Mesenteric fat pad (tissue), 1 donor: Measurements from ENCODE around the gene ACRBP. TPM values are rescaled to one million over a fixed set of nuclear protein-coding genes. Genes with fewer than 3 reads are reported as not detected.

Experiments used
- total RNA-seq: library from RNA; stranded (reverse); fragmentation: NEBNext Ultra II Directional; extraction: Animal tissue kit (Norgen Biotek cat#: 25700); gene quantifications from one replicate; pipeline ENCODE4 v1.2.1, GENCODE V29; 2021
- donor health status: DM: yes; HTN: yes; CAD: no.

Gene ACRBP
- total RNA-seq, 1 donor from 2014 or later = 2.5 TPM

Other genes starting within 250 kb of the ACRBP start
- gene CD27, start 202.5 kb downstream of the ACRBP start, total RNA-seq = not detected
- gene TAPBPL, start 195.4 kb downstream of the ACRBP start, total RNA-seq = 13.0 TPM
- gene VAMP1, start 176.8 kb downstream of the ACRBP start, total RNA-seq = 5.8 TPM
- gene MRPL51, start 154.2 kb downstream of the ACRBP start, total RNA-seq = 116 TPM
- gene NCAPD2, start 153.3 kb downstream of the ACRBP start, total RNA-seq = 12.8 TPM
- gene GAPDH, start 112.9 kb downstream of the ACRBP start, total RNA-seq = 1,402 TPM
- gene IFFO1, start 91.4 kb downstream of the ACRBP start, total RNA-seq = 22.5 TPM
- gene NOP2, start 79.1 kb downstream of the ACRBP start, total RNA-seq = 56.0 TPM
- 218 TPM for gene CHD4, start 40.1 kb downstream of the ACRBP start, total RNA-seq
- 2.5 TPM for gene LPAR5, start 11.5 kb downstream of the ACRBP start, total RNA-seq
- gene ING4, start 15.7 kb upstream of the ACRBP start, total RNA-seq = 16.7 TPM
- 39.3 TPM for gene ZNF384, start 41.9 kb upstream of the ACRBP start, total RNA-seq
- 0.16 TPM for gene PIANP, start 53.4 kb upstream of the ACRBP start, total RNA-seq
- 57.5 TPM for gene COPS7A, start 76.6 kb upstream of the ACRBP start, total RNA-seq
- gene MLF2, start 105.7 kb upstream of the ACRBP start, total RNA-seq = 145 TPM
- gene PTMS, start 118.9 kb upstream of the ACRBP start, total RNA-seq = 161 TPM
- 1.3 TPM for gene LAG3, start 125.1 kb upstream of the ACRBP start, total RNA-seq
- gene CD4, start 142.1 kb upstream of the ACRBP start, total RNA-seq = 31.3 TPM
- 7.0 TPM for gene GPR162, start 174.4 kb upstream of the ACRBP start, total RNA-seq
- gene P3H3, start 181.0 kb upstream of the ACRBP start, total RNA-seq = 11.1 TPM
- 1.2 TPM for gene GNB3, start 193.5 kb upstream of the ACRBP start, total RNA-seq
- gene CDCA3, start 203.9 kb upstream of the ACRBP start, total RNA-seq = 0.16 TPM
- gene USP5, start 204.7 kb upstream of the ACRBP start, total RNA-seq = 74.8 TPM
- 383 TPM for gene TPI1, start 220.1 kb upstream of the ACRBP start, total RNA-seq
- 4.6 TPM for gene SPSB2, start 225.9 kb upstream of the ACRBP start, total RNA-seq